COLO668 (cell line): ENCODE data around the gene SHMT2.
"Not testable (repeated sequence)": the region's sequence is repeated elsewhere in the genome, so short reads cannot be mapped to it uniquely, and the experiment has no call there.

Experiments
- DNase-seq: peaks from one replicate; lab custom pipeline; 2025; ENCODE audit not compliant: unreplicated experiment; lab: John Stamatoyannopoulos, UW

SHMT2 gene

DNA sequence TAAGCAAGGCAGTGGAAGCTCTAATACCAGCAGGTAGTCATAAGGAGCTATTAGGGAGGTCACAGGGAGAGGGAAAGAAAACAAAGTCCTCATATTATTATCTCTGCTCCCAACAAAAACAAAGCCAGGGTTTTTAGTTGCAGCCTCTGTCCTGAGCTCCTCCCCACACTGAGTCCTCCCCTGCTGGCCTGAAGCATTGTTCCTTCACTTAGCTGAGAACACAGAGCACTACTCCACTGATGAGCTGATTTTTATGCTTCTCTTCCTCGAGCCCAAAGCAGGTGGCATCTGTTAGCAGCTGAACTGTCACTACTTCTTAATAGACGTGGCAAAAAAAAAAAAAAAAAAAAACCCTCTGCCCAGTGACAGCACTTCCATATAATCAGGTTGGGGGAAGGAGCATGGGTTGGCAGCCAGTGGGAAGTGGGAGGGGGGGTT lies 31.9 kb downstream of the SHMT2 start:
- DNase-seq = peak; percentile 17

DNA sequence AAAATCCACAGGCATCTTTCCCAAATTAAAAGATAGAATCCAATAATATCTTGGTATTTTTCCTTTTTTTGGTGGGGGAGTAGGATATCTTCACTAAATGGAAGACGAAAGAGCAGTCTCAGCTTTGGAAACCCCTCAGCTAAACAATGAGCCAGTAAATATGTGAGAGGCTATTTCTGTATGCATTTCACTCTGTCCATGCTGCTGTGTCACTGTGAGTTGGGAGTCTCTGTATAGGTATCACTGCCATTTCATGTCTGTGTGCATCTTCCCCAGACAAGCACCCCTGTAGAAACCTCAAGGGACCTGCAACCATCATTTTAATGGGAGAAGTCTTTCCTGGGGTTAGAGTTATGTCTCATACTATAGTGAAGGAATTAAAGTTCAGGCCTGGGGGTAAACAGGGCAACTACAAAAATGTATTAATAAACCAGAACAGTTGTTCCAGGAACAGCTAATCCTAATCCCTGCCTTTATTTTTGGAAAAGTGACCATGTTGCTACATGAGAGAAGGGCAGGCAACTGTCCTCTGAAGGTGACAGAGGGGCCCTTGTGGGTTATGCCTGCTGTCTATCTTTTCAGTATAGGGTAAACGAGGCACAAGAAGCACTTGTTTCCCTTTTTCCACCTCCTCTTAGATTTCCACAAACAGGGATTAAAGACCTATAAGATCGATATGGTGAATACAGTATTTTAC lies 32.8 kb downstream of the SHMT2 start:
- DNase-seq = no peak

DNA sequence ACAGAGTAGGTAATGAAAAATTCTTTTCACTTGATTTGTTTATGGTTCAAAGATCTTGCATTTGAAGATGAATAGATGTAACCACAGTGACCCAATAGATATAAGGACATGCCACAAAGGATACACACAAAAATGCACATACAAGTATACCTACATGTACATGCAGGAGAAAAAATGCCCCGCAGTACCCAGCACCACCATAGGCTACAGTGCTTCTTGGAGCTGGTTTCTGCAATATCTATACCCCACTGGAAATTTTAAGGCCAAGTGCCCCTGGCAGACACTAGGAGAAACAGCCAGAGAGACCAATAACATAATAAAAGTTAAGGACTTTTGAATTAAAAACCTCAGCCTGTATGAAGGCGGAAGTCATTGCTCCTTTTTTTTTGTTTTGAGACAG lies 33.6 kb downstream of the SHMT2 start:
- DNase-seq = no peak

DNA sequence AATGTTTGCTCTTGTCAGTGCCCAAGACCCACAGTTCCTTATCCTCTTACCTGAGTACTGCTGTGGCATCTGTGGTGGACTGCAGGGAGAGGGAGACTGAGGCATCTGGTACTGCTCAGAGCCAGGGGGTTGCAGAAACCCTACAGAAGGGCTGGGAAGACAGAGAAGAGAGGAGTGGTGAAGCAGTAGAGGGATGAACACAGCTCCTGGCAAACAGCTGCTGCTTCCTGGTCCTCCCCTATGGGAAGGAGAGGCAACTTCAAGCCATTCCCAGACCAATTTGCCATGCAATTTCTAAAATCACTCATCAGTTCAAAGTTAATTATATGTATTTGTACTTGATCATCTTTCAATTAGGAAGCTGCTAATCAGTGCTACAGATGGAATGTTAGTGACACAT lies 37.2 kb downstream of the SHMT2 start:
- no peak for DNase-seq

DNA sequence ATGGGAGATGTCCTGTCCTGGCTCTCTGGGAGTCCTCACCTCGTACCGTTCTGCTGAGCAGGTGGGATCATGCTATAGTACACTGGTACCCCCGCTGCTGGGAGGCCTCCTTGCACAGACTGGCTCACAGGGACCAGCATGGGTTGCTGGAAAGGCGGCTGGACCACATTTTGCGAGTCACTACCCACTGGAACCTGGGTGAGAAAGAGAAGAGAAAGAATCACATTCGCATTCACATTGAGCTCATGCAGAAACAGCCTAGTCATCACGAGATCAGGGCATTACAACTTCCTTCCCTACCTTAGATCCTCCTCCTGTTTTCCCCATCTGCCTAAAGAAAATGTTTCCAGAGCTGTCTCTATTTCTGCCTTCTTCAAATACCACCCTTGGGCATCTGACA lies 38.8 kb downstream of the SHMT2 start:
- DNase-seq = no peak

GRCh38 chr12:57270966-57271470 lies 41.5 kb downstream of the SHMT2 start:
- no peak for DNase-seq

- DNase-seq = no peak
Measured at GRCh38 chr12:57272337-57273151, 43.0 kb downstream of the SHMT2 start.

DNA sequence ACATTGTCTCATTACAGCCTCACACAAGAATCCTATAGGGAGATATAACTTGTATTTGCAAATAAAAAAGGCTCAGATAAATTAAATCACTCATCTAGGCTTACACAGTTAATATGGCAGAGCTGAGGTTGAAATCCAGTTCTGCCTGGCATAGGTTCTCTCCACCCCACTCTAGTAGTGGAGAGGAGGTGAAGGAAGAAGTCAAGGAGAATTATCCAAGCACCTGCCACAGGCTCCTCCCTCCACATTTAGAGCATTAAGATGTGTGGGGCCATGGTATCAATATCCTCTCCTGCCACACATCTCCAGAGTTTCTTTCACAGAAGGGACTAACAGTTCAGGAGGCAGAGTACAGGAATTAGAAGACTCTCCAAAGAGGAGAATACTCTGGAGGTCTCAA lies 44.0 kb downstream of the SHMT2 start:
- DNase-seq = no peak

GRCh38 chr12:57276233-57276632 lies 46.7 kb downstream of the SHMT2 start:
- not testable (repeated sequence) for DNase-seq

- DNase-seq = no peak
Measured at GRCh38 chr12:57276935-57277563, 47.5 kb downstream of the SHMT2 start.

DNA sequence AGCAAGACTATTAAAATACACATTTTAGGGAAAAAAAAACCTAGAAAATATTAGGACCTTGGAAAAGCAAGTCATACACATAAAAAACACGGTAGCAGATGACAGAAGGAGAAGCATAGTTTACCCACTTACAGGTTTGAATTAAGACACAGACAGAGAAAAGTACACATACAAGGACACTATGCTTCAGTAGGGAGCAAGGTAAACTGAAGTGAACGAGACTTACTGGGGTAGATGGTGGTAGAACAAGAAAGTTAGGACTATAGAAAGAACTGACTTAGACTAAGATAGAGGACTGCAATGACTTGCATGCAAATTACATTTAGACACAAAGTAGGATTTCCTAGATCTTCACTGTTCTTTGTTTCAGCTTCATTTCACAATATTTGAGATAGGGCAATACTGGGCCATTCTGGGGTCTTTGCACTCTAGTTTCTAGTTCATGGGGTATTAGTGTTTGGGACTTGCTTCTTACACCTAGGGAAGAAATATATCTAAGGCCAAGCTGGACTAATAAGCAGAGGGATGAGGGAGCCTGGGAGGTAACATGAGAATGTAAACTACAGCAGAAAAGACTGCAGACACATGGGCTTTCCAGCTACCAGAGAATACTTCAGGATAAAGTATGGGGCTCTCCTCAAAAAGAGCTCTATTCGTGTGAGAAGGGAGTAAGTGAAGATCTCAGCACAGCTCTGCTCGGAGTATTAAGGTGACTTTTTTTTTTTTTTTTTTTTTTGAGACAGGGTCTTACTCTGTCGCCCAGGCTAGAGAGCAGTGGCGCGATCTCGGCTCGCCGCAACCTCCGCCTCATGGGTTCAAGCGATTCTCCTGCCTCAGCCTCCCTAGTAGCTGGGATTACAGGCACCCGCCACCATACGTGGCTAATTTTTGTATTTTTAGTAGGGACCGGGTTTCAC lies 49.2 kb downstream of the SHMT2 start:
- no peak for DNase-seq

DNA sequence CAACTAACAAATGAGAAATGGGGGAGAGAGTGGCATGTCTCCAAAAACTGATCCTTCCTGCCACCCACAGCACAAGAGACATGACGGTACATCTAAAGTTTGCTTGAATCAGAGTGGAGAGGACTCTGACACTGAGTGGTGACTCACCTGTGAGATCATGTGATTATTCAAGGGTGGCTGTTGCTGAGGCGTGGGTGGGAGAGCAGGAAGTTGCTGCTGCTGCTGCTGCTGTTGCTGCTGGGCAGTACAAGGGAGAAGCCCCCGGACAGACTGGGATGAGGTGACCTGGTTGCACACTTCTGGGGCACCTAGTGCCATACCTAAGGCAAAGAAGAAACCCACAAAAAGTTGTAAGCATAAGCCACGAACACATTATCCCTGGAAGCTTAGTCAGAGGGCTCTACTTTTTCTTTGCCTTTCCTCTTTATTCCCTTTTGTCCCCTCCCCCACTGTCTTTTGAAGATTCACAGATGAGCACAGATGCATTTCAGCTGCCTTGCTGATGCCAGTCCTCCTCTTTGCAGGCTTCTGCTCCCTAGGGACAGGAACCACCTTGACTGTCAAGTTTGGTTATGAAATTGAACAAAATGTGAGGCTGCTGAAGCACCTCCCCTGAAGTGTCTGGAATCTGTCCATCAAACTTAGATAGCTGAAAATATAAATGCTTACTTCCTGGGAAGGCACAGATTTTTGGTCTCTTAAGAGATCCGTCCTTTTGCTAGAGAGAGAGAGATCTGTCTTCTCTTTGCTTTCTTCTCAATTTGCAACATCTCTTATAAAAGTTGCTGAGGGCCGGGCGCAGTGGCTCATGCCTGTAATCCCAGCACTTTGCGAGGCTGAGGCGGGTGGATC lies 50.9 kb downstream of the SHMT2 start:
- DNase-seq = peak; percentile 24

- DNase-seq = not testable (repeated sequence)
Measured at GRCh38 chr12:57282073-57282472, 52.6 kb downstream of the SHMT2 start.
